Tibial nerve (tissue), 3 donors: Measurements from ENCODE around the gene C1orf232.

Experiments
- POLR2A ChIP-seq, 2 donors: fragments of 450-650 bp; IDR thresholded peaks; one replicate each; pipeline ENCODE4 v1.6.1; 2017; ENCODE audit warnings: antibody characterized with exemption in 2 of 2, mild to moderate bottlenecking in 2 of 2, moderate library complexity in 2 of 2
- TF ChIP-seq, protein P1 (sequence below), 5 experiments: fragments of 200-600 bp in 3 of 5; fragments of 450-650 bp in 2 of 5; sonication (generic) in 3 of 5; IDR thresholded peaks; one replicate each; pipeline ENCODE4 v1.5.1; 2016 to 2019; ENCODE audit warnings: antibody characterized with exemption in 5 of 5, mild to moderate bottlenecking in 3 of 5, moderate library complexity in 2 of 5

DNA sequence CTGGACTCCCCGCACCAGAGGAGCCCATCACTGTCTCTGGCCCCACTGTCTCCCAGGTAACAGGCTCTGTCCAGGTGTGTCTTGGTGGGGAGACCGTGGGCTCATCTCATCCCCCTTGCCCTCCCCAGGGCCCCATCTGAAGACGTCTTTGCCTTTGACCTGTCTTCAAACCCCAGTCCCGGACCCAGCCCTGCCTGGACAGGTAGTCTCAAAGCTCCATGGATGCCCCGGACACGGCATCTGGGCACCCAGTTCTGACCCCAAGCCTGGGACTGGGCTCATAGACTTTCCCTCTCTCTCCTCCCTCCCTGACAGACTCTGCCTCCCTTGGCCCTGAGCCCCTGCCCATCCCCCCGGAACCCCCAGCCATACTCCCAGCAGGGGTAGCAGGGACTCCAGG lies 15.3 kb upstream of the C1orf232 start:
- TF ChIP-seq, protein P1, sequence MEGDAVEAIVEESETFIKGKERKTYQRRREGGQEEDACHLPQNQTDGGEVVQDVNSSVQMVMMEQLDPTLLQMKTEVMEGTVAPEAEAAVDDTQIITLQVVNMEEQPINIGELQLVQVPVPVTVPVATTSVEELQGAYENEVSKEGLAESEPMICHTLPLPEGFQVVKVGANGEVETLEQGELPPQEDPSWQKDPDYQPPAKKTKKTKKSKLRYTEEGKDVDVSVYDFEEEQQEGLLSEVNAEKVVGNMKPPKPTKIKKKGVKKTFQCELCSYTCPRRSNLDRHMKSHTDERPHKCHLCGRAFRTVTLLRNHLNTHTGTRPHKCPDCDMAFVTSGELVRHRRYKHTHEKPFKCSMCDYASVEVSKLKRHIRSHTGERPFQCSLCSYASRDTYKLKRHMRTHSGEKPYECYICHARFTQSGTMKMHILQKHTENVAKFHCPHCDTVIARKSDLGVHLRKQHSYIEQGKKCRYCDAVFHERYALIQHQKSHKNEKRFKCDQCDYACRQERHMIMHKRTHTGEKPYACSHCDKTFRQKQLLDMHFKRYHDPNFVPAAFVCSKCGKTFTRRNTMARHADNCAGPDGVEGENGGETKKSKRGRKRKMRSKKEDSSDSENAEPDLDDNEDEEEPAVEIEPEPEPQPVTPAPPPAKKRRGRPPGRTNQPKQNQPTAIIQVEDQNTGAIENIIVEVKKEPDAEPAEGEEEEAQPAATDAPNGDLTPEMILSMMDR (IDR thresholded peaks at IDR 0.05) = no peak
- TF ChIP-seq POLR2A (IDR thresholded peaks at IDR 0.05) = no peak
